Ramos (cell line): Measurements from ENCODE around the gene UROD.
"Not testable (repeated sequence)": the region's sequence is repeated elsewhere in the genome, so short reads cannot be mapped to it uniquely, and the experiment has no call there.

Experiments used
- in situ Hi-C: fragments of 300-500 bp; cut with MboI; formaldehyde crosslinking; loops from one replicate; pipeline ENCODE4 v1.14.3; 2022; ENCODE audit warnings: low sequenced_read_pairs; ENCODE audit not compliant: unreplicated experiment

The UROD gene

DNA sequence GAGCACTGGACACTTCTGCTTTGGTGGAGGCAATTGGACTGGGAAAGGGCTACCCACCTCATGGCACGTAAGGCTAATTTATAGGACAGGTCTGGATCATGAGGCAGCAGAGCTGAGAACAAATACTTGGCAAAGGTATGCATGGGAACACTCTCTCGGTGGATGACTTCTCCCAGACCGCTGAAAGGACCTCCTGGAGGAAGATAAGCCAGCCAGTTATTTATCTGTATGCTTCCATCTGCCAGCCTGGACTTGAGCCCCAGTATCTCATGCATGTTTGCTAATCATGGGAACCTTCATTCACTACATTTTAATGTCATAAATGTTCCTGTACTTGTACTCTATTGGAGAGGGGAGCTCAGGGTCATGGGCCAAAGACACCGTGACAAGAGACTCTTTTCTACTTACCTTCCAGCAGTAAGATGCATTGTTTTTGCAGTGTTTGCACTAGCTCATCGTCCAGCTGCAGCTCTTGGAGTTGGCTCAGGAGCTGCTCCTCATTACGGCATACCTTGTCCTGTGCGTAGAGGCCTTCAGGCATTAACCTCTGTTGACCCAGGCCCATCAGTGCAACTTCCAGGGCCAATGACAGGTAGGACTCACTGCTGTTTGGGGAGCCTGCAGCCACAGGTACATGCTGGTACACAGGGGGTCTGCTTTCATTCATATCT lies 23.7 kb downstream of the UROD start:
- in situ Hi-C loops = no loop called here

- in situ Hi-C loops = no loop called here
Observed at GRCh38 chr1:45037456-45037855, 25.4 kb downstream of the UROD start.

DNA sequence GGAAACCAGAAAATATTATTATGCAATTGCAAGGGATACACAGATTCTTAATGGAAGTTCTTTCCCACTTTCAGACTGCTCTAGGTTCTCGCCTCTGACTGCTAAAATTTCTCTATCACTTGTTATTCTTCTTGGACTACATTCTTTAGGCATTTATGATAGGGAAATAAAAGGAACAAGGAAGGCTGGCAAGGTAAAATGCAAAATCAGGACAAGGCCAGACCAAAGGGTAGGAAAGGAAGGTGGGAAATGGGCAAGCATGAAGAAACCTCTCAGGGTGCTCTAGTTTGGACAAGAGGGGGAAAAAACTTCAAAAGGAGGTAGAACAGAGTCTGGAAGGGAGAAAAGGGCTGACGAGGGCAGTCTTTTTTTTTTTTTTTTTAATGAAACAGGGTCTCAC lies 26.2 kb downstream of the UROD start:
- in situ Hi-C loops = no loop called here

- in situ Hi-C loops = no loop called here
Observed at GRCh38 chr1:45038661-45039364, 26.8 kb downstream of the UROD start.

GRCh38 chr1:45040297-45040696 lies 28.2 kb downstream of the UROD start:
- in situ Hi-C loops = no loop called here

GRCh38 chr1:45043094-45043493 lies 31.0 kb downstream of the UROD start:
- in situ Hi-C loops = no loop called here

- in situ Hi-C loops = no loop called here
Observed at GRCh38 chr1:45044916-45045315, 32.9 kb downstream of the UROD start.

DNA sequence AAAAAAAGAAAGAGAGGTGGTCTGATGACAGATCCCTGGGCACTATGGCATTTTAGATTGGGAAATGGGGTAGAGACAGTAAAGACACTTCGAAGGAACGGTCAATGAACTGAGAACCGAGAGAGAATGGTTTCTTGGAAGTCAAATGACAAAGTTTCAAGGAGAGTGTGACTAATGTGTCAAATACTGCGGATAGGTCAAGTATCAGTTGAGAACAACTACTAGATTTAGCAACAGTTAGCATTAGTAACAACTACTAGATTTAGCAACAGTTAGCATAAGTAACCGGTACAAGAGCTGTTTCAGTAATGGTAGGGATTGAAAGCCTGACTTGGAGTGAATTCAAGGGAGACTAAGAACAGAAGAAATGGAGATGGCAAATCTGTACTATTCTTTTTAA lies 35.0 kb downstream of the UROD start:
- in situ Hi-C loops = no loop called here

- in situ Hi-C loops = no loop called here
Observed at GRCh38 chr1:45051005-45051772, 39.1 kb downstream of the UROD start.

DNA sequence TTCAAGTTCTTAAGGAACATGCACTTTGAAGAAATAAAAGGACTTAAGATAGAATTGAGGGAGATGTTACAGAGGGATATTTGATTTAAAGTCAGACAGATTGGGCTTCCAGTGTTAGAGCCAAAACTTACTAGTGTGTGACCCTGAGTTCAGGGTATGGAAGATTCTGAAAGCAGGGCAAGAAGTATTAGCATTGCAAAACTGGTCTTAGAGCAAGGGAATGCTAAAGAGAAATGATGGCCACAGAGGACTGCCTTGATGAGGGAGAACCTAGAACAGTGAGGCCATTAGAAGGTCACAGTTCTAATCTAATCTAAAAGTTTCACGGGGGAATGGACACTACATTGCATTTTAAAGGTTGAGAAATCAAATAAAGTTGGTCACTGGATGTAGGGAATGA lies 45.5 kb downstream of the UROD start:
- in situ Hi-C loops = no loop called here

DNA sequence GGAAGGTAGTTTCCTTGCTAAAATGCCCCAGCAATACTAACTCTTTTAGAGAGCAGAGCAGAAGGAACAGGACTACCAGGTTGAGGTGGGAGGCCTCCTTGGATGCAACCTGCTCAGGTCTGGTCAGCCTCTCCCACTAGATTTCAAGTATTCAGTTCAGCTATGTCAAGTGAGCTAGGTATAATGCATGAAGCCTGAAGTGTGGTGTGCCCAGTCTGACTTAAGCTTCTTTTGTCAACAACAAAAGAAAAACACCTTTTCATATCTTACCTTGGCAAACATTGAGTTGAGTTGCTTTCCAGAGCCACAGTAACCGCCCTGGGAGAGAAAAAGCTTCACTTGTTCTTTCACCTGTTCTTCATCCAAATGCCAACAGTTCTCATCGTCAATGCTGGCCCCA lies 47.8 kb downstream of the UROD start:
- in situ Hi-C loops = no loop called here

- in situ Hi-C loops = not testable (repeated sequence)
Observed at GRCh38 chr1:45062463-45062862, 50.4 kb downstream of the UROD start.

GRCh38 chr1:45065083-45065482 lies 53.0 kb downstream of the UROD start:
- in situ Hi-C loops = no loop called here
